Measurements from ENCODE around the gene RNF2.

DNA sequence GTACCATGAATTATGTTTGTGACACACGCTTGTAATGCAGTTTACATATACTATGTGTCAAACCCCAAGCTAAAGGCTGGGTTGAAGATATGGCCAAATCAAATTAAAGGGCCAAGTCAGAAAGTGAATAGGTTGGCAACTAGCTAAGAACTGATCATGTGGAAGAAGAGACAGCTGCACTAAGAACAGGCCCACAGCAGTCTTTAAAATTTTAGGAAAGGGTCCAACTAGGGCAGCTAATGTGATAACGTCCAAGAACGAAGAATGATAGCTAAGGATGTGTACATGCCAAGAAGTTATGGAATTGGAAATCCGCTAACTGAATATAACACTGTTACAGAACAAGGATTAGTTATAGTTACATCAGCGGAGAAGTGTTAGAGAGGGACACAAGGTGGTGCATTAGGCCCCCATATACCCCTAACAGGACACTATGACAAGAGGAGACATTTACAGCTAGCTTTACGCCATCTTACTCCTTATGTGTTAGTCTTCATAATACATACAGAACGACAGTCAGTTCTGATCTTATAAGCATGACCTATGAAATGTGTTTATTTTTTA is 6.5 kb upstream of the RNF2 start:
- TF ChIP-seq, protein P1, sequence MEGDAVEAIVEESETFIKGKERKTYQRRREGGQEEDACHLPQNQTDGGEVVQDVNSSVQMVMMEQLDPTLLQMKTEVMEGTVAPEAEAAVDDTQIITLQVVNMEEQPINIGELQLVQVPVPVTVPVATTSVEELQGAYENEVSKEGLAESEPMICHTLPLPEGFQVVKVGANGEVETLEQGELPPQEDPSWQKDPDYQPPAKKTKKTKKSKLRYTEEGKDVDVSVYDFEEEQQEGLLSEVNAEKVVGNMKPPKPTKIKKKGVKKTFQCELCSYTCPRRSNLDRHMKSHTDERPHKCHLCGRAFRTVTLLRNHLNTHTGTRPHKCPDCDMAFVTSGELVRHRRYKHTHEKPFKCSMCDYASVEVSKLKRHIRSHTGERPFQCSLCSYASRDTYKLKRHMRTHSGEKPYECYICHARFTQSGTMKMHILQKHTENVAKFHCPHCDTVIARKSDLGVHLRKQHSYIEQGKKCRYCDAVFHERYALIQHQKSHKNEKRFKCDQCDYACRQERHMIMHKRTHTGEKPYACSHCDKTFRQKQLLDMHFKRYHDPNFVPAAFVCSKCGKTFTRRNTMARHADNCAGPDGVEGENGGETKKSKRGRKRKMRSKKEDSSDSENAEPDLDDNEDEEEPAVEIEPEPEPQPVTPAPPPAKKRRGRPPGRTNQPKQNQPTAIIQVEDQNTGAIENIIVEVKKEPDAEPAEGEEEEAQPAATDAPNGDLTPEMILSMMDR (IDR thresholded peaks at IDR 0.05; ENCODE audit: low read length) = no peak
- TF ChIP-seq EZH2 (IDR thresholded peaks at IDR 0.05; ENCODE audit: borderline replicate concordance, low read length) = no peak

All from OCI-LY1 (cell line).